Endothelial cell of umbilical vein (primary cell): ENCODE results near the gene RASA2. TPM values are rescaled to one million over a fixed set of nuclear protein-coding genes. Genes with fewer than 3 reads are reported as not detected.

Experiments used
- BruUV-seq: library from RNA; stranded (reverse); fragments of 400-500 nt; replicated peaks from 2 replicates; lab custom pipeline; 2021; lab: Mats Ljungman, UMichigan
- CTCF ChIA-PET: fragments of 300-600, 350-600 bp; sonication (Branson Sonifier 250); formaldehyde crosslinking; loops from one replicate; lab custom pipeline; 2021; ENCODE audit warnings: antibody characterized with exemption, inconsistent platforms; lab: Charles Lee
- POLR2A ChIA-PET: fragments of 300-600, 350-600 bp; sonication (Branson Sonifier 250); formaldehyde crosslinking; loops from one replicate; lab custom pipeline; 2021; ENCODE audit warnings: antibody characterized with exemption, inconsistent platforms; lab: Charles Lee
- DNase-seq: peaks from one replicate; pipeline ENCODE4 v3.0.0-alpha.2; 2011; ENCODE audit warnings: low read depth, low spot score
- FAIRE-seq: peaks from 2 replicates; lab custom pipeline; 2011; peaks lifted over from hg19 to GRCh38; lab: Jason Lieb, UNC
- H2AFZ ChIP-seq: 2 replicates; pipeline ENCODE4 v1.6.0; 2012; ENCODE audit warnings: low read depth, low read length, control low read depth, inconsistent platforms
- H3K27ac ChIP-seq: 2 replicates; pipeline ENCODE4 v1.5.1; 2011; ENCODE audit warnings: low read depth, mild to moderate bottlenecking, control low read depth, low read length, moderate library complexity; ENCODE audit not compliant: insufficient read depth
- H3K27me3 ChIP-seq, 2 experiments: 2 replicates each; pipeline versions ENCODE4 v1.6.0 to v1.6.1; 2011; ENCODE audit warnings: low read length in 2 of 2, mixed read lengths in 1 of 2; ENCODE audit not compliant: control insufficient read depth in 2 of 2, insufficient read depth in 2 of 2
- H3K36me3 ChIP-seq, 2 experiments: 2 replicates in 1 of 2; 3 replicates in 1 of 2; pipeline ENCODE4 v1.5.1; 2011; ENCODE audit warnings: low read length in 2 of 2, mild to moderate bottlenecking in 1 of 2, moderate library complexity in 1 of 2; ENCODE audit not compliant: control insufficient read depth in 2 of 2, insufficient read depth in 2 of 2; ENCODE audit errors: extremely low read depth in 1 of 2
- H3K4me1 ChIP-seq: 3 replicates; pipeline ENCODE4 v1.5.1; 2011; ENCODE audit warnings: mild to moderate bottlenecking, low read length; ENCODE audit not compliant: control insufficient read depth, insufficient read depth; ENCODE audit errors: extremely low read depth
- H3K4me2 ChIP-seq: 2 replicates; pipeline ENCODE4 v1.6.1; 2011; ENCODE audit warnings: low read length, control low read depth, mixed read lengths; ENCODE audit not compliant: insufficient read depth
- H3K4me3 ChIP-seq, 3 experiments: fragments of 200-600 bp in 1 of 3; sonication (generic), shearing (Covaris generic) in 1 of 3; replicated peaks in 1 of 3; 2 replicates each; pipeline ENCODE4 v1.5.1; 2011 to 2016; ENCODE audit warnings: control low read depth in 3 of 3, low read length in 3 of 3, mild to moderate bottlenecking in 2 of 3, inconsistent platforms in 1 of 3, low read depth in 1 of 3, moderate library complexity in 1 of 3; ENCODE audit not compliant: insufficient read depth in 1 of 3
- H3K79me2 ChIP-seq: 2 replicates; pipeline ENCODE4 v1.6.0; 2012; ENCODE audit warnings: low read length, inconsistent platforms; ENCODE audit not compliant: control insufficient read depth, insufficient read depth
- H3K9ac ChIP-seq: replicated peaks from 2 replicates; pipeline ENCODE3; 2011; ENCODE audit warnings: low read length, control low read depth; ENCODE audit not compliant: insufficient read depth; ENCODE audit errors: extremely low read depth
- H3K9me1 ChIP-seq: replicated peaks from 3 replicates; pipeline ENCODE4 v1.6.0; 2011; ENCODE audit warnings: mild to moderate bottlenecking, low read length; ENCODE audit not compliant: control insufficient read depth, insufficient read depth; ENCODE audit errors: extremely low read depth
- H3K9me3 ChIP-seq: replicated peaks from 2 replicates; pipeline ENCODE4 v1.5.1; 2012; ENCODE audit warnings: low read length, inconsistent platforms; ENCODE audit not compliant: control insufficient read depth, insufficient read depth
- H4K20me1 ChIP-seq: replicated peaks from 2 replicates; pipeline ENCODE3; 2011; ENCODE audit warnings: mild to moderate bottlenecking, low read length; ENCODE audit not compliant: control insufficient read depth, insufficient read depth; ENCODE audit errors: extremely low read depth
- EZH2 ChIP-seq: IDR thresholded peaks from 2 replicates; pipeline ENCODE4 v1.6.1; 2012; ENCODE audit warnings: borderline replicate concordance, low read depth, mild to moderate bottlenecking, moderate library complexity, low read length, inconsistent platforms; ENCODE audit not compliant: severe bottlenecking
- FOS ChIP-seq: IDR thresholded peaks from 2 replicates; pipeline ENCODE4 v1.6.1; 2011; ENCODE audit warnings: mild to moderate bottlenecking, low read length, moderate library complexity, borderline replicate concordance; ENCODE audit not compliant: insufficient read depth
- GATA2 ChIP-seq: IDR thresholded peaks from 2 replicates; pipeline ENCODE4 v1.7.0; 2011; ENCODE audit warnings: low read depth, mild to moderate bottlenecking, moderate library complexity, mixed read lengths, low read length; ENCODE audit not compliant: insufficient read length, insufficient read depth
- JUN ChIP-seq: IDR thresholded peaks from 2 replicates; pipeline ENCODE4 v1.6.1; 2011; ENCODE audit warnings: borderline replicate concordance, low read depth; ENCODE audit not compliant: insufficient read length, insufficient read depth
- MYC ChIP-seq: IDR thresholded peaks from one replicate; pipeline ENCODE4 v1.6.1; 2011; ENCODE audit warnings: mild to moderate bottlenecking, low read depth, low read length
- POLR2A ChIP-seq: IDR thresholded peaks from 2 replicates; pipeline ENCODE4 v1.6.1; 2012; ENCODE audit warnings: low read depth, mild to moderate bottlenecking, control low read depth, low read length
- POLR2AphosphoS5 ChIP-seq: IDR thresholded peaks from 2 replicates; pipeline ENCODE4 v1.6.1; 2012; ENCODE audit warnings: low read depth, mild to moderate bottlenecking, control low read depth, low read length, moderate library complexity; ENCODE audit not compliant: insufficient read depth
- dilution Hi-C: fragments of 300-500 bp; cut with MboI; formaldehyde crosslinking; loops from one replicate; pipeline ENCODE4 v1.15.0; 2019; ENCODE audit warnings: low sequenced_read_pairs; ENCODE audit not compliant: extremely low pct_ligation_motif_present
- intact Hi-C: fragments of 100-400 bp; cut with micrococcal nuclease; formaldehyde crosslinking; loops from one replicate; pipeline ENCODE4 v1.10.0; 2022
- polyA plus RNA-seq, 4 experiments: library from polyadenylated mRNA; depleted of rRNA in 3 of 4; stranded (reverse) in 3 of 4; unstranded in 1 of 4; fragments of >200 nt; gene quantifications; 2 replicates each; pipeline versions ENCODE4 v1.2.1 to v1.2.3, GENCODE V29; 2011 to 2012; ENCODE audit warnings: missing spikeins in 1 of 4
- total RNA-seq: library from RNA; stranded (reverse); gene quantifications from 2 replicates; pipeline ENCODE4 v1.2.3, GENCODE V29; 2021
- TF ChIP-seq, protein P1 (sequence below): IDR thresholded peaks from 2 replicates; pipeline ENCODE4 v1.6.1; 2011; ENCODE audit not compliant: insufficient read depth, insufficient read length
- TF ChIP-seq, protein P2 (sequence below), 2 donors: IDR thresholded peaks; 1 replicate in 1 of 2; 2 replicates in 1 of 2; pipeline ENCODE4 v1.5.1; 2011; ENCODE audit warnings: low read length in 2 of 2, mild to moderate bottlenecking in 2 of 2, moderate library complexity in 2 of 2, control low read depth in 1 of 2, inconsistent platforms in 1 of 2, low read depth in 1 of 2; ENCODE audit not compliant: insufficient read depth in 1 of 2; ENCODE audit errors: extremely low read depth in 1 of 2

The RASA2 gene
- total and polyA plus RNA-seq, 2 donors (not counting 3 experiments of a cell fraction or from before 2014, with no cell fraction given), result 3.1 to 20.2 TPM

DNA sequence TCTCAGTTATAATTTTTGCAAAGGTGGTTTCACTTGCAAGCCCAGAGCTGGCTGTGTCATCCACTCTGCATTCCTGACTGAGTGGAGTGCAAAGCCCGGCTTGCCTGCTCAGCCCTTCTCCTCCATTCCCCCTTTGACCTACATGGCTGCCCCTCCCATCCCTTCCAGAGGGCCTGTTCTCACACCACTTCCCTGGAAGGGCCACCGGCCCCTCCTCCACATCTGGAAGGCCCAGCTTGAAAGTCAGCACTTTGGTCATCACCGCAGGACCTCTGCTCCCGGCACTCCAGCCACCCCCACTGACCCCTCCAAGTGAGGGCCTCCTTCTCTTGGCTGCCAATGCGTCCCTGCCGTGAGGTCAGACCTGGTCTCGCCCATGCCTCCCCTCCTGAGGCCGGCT is 177.2 kb downstream of the RASA2 start:
- DNase-seq, result no peak
- no TSS peak for BruUV-seq
- H3K4me3 ChIP-seq, result no peak overlapping the region
- H3K4me1 ChIP-seq, result no peaks in the 10 kb centered on the region
- no peaks in the 10 kb centered on the region for H3K79me2 ChIP-seq
- intact Hi-C loops, result no loop called here
- H3K9ac ChIP-seq, result no peak overlapping the region
- TF ChIP-seq POLR2A, result no peak
- TF ChIP-seq MYC, result no peak
- no peak for TF ChIP-seq GATA2
- no peak for TF ChIP-seq FOS
- no peak for TF ChIP-seq POLR2AphosphoS5
- TF ChIP-seq, protein P1, sequence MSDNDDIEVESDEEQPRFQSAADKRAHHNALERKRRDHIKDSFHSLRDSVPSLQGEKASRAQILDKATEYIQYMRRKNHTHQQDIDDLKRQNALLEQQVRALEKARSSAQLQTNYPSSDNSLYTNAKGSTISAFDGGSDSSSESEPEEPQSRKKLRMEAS, result no peak
- no peak for TF ChIP-seq JUN
- TF ChIP-seq, protein P2, sequence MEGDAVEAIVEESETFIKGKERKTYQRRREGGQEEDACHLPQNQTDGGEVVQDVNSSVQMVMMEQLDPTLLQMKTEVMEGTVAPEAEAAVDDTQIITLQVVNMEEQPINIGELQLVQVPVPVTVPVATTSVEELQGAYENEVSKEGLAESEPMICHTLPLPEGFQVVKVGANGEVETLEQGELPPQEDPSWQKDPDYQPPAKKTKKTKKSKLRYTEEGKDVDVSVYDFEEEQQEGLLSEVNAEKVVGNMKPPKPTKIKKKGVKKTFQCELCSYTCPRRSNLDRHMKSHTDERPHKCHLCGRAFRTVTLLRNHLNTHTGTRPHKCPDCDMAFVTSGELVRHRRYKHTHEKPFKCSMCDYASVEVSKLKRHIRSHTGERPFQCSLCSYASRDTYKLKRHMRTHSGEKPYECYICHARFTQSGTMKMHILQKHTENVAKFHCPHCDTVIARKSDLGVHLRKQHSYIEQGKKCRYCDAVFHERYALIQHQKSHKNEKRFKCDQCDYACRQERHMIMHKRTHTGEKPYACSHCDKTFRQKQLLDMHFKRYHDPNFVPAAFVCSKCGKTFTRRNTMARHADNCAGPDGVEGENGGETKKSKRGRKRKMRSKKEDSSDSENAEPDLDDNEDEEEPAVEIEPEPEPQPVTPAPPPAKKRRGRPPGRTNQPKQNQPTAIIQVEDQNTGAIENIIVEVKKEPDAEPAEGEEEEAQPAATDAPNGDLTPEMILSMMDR (IDR thresholded peaks at IDR 0.05; ENCODE audit: extremely low read depth in 1 of 2, insufficient read depth in 1 of 2, low read depth in 1 of 2, low read length in 2 of 2), result no peak
- no peak for TF ChIP-seq EZH2
- H2AFZ ChIP-seq, result no peak overlapping the region
- H3K4me2 ChIP-seq, result no peak overlapping the region
- H3K9me3 ChIP-seq, result no peaks in the 10 kb centered on the region
- dilution Hi-C loops, result no loop called here
- no peak overlapping the region for H3K27ac ChIP-seq
- no peak for FAIRE-seq
- no peaks in the 10 kb centered on the region for H3K9me1 ChIP-seq
- H3K36me3 ChIP-seq, result no peaks in the 10 kb centered on the region
- POLR2A ChIA-PET, result no interaction called here
- peaks cover 16 to 32% of the 10 kb centered on the region in 2 experiments for H3K27me3 ChIP-seq
- H4K20me1 ChIP-seq, result no peaks in the 10 kb centered on the region
- CTCF ChIA-PET, result no interaction called here

Other genes starting within 250 kb of the RASA2 start
- gene ZBTB38, start 118.5 kb upstream of the RASA2 start, total RNA-seq, result 83.4 and 85.2 TPM in 2 replicates
- 25.5 and 31.1 TPM in 2 replicates for gene ZBTB38, start 118.5 kb upstream of the RASA2 start, polyA plus RNA-seq